ENCODE measurements around the gene CAPZA2. TPM values are rescaled to one million over a fixed set of nuclear protein-coding genes. Genes with fewer than 3 reads are reported as not detected.

The CAPZA2 gene
- total and polyA plus RNA-seq, 11 donors, result 37.4 to 483 (median 324) TPM

DNA sequence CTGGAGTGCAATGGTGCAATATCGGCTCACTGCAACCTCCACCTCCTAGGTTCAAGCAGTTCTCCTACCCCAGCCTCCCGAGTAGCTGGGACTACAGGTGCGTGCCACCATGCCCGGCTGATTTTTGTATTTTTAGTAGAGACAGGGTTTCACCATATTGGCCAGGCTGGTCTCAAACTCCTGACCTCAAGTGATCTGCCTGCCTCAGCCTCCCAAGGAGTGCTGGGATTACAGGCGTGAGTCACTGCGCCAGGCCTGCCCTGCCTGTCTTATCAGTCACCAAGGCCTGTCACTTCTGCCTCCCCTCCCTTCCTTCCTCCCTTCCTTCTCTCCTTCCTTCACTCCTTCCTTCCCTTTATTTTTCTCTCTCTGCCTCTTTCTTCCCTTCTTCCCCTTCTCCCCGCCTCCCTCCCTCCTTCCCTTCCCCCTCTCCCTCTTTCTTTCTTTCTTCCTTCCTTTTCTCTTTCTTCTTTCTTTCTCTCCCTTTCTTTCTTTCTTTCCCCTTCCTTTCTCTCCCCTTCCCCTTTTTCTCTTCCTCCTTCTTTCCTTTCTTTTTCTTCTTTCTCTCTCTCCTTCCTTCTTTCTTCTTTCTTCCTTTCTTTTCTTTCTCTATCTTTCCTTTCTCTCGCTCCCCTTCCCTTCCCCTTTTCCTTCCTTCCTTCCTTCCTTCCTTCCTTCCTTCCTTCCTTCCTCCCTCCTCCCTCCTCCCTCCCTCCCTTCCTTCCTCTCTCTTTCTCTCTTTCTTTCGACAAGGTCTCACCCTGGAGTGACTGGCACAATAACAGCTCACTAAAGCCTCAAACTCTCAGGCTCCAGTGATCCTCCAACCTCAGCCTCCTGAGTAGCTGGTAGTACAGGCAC, 87.8 kb downstream of the CAPZA2 start:
- ATAC-seq (no peak), DNase-seq (no peak)
- intact Hi-C loops (cut with DNase I), result no loop called here
- Histone ChIP-seq H3K9me3 (no peaks in the 10 kb centered on the region), H3K27ac (peak overlapping the region in 11 of 12 donors; percentile 15 to 100 (median 89)), H3K4me3 (peak overlapping the region in 2 of 12 donors; percentile 18 to 42), H3K36me3 (no peaks in the 10 kb centered on the region), H3K4me1 (peaks cover 0 to 30% (median 18%) of the 10 kb centered on the region in 12 donors), H3K27me3 (no peaks in the 10 kb centered on the region)
- WGBS, 4 donors, result 71 to 86% (median 80%) methylated on average over 9 of the region's 9 CpGs
- no peak for TF ChIP-seq CTCF (IDR thresholded peaks at IDR 0.05)
- TF ChIP-seq POLR2A (IDR thresholded peaks at IDR 0.05), result no peak

GRCh38 chr7:116950889-116951351, 88.5 kb downstream of the CAPZA2 start:
- peak overlapping the region in 10 of 12 donors; percentile 33 to 100 (median 89) for H3K27ac ChIP-seq
- no peak for ATAC-seq
- H3K36me3 ChIP-seq, result no peaks in the 10 kb centered on the region
- WGBS, 4 donors, result 85 to 90% (median 88%) methylated on average over 5 of the region's 5 CpGs
- no peaks in the 10 kb centered on the region for H3K9me3 ChIP-seq
- H3K27me3 ChIP-seq, result no peaks in the 10 kb centered on the region
- intact Hi-C loops (cut with DNase I), result no loop called here
- H3K4me3 ChIP-seq, result no peak overlapping the region
- TF ChIP-seq POLR2A (IDR thresholded peaks at IDR 0.05), result no peak
- no peak for TF ChIP-seq CTCF (IDR thresholded peaks at IDR 0.05)
- H3K4me1 ChIP-seq, result peaks cover 3 to 37% (median 26%) of the 10 kb centered on the region in 12 donors
- DNase-seq, result no peak

DNA sequence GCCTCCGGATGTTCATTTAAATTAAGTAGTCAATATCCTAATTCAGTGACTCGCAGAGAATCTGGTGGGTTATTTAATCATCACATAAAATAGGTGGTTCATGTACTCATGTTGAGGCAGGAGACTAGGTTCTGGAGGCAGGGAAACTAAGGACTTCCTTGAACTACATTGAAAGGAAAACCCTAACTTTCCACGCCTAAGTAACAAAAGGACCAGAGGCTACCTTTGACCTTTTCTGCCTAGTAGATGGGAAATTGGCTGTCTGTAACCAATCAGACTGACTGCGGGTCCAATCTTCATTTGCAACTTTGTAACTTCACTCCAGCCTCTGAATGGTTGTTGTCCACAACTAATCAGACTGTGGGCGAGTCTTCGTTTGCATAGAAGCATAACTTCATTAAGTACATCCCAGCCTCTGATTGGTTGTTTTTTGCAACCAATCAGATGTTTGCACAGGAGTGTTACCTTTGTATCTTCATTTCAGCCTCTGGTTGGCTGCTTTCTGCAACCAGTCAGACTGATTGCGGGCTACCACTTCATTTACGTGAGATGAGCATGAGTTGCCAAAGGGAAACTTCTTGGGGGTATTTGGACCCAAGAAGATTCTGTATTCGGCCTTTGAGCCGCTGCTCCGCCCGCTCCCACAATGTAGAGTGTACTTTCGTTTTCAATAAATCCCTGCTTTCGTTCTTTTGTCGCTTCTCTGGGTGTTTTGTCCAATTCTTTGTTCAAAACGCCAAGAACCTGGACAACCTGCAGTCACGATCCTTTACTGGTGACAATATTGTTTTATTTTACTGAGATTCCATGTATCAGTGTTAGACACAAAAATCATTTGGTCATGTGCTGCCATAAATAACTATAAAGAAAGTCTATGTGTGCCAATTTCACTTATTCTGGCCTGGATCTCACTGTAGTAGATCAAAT, 89.2 kb downstream of the CAPZA2 start:
- no peak for DNase-seq
- intact Hi-C loops (cut with DNase I), result no loop called here
- TF ChIP-seq CTCF (IDR thresholded peaks at IDR 0.05) (no peak), POLR2A (IDR thresholded peaks at IDR 0.05) (no peak)
- Histone ChIP-seq H3K36me3 (no peaks in the 10 kb centered on the region), H3K27ac (peak overlapping the region; percentile 98 to 100 (median 99)), H3K9me3 (no peaks in the 10 kb centered on the region), H3K4me1 (peaks cover 5 to 44% (median 33%) of the 10 kb centered on the region in 12 donors), H3K4me3 (no peak overlapping the region), H3K27me3 (no peaks in the 10 kb centered on the region)
- no peak for ATAC-seq
- 92 to 96% (median 94%) methylated on average over 17 of the region's 17 CpGs for WGBS, 4 donors

All from heart left ventricle (tissue), 16 donors.